ENCODE measurements around the gene OR1J2.

DNA sequence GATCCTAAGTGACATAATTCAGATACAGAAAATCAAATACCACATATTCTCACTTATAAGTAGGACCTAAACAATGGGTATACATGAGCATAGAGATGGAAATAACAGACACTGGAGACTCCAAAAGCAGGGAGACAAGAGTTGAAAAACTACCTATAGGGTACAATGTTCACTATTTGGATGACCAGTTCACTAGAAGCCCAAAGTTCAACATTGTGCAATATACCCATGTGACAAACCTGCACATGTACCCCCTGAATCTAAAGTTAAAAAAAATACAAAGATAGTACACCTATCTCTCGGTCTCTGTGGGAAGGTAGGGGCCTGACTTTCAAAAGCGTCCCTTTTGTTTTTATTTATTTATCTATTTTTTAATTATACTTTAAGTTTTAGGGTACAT, 28.2 kb downstream of the OR1J2 start:
- TF ChIP-seq CTCF (IDR thresholded peaks at IDR 0.05), result no peak
- no peak for TF ChIP-seq POLR2A (IDR thresholded peaks at IDR 0.05)

All from testis (tissue), 2 donors.